ENCODE data around the gene USP17L19. TPM values are rescaled to one million over a fixed set of nuclear protein-coding genes. Genes with fewer than 3 reads are reported as not detected.
"Not testable (repeated sequence)": the region's sequence is repeated elsewhere in the genome, so short reads cannot be mapped to it uniquely, and the experiment has no call there.

USP17L19 gene
- total RNA-seq, 1 experiment from 2014 or later = not detected

DNA sequence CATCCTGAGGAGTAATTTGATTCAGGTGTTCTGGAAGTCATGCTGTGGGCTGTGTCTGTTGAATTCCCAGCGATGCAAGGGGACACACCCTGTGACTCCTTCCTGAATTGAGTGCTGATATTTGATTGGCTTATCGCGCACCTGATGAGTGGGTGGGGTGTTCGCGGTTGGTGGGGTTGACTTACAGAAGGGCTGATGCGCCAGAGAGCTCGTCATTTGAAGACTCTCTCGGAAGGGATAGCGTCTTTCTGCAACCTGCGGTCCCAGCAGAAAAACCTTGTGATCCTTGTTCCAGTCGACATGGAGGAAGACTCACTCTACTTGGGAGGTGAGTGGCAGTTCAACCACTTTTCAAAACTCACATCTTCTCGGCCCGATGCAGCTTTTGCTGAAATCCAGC, 33.3 kb upstream of the USP17L19 start, which contains the start of gene USP17L12:
Gene USP17L12, plus strand, starts transcription at position 301 of the 400 bp plus-strand sequence. Its CDS starts 0 bp downstream, at position 301.
- H3K27ac Mint-ChIP-seq; H3K4me3 Mint-ChIP-seq; H4K5ac ChIP-seq (ENCODE audit: insufficient read length, low read depth, low read length); H3K9me3 Mint-ChIP-seq; H3K79me2 ChIP-seq (ENCODE audit: insufficient read depth, low read length); H3K4me1 Mint-ChIP-seq; H3K18ac ChIP-seq (ENCODE audit: insufficient read length, low read depth, low read length); H3K9ac ChIP-seq (ENCODE audit: extremely low read depth, insufficient read length, low read length); H3K14ac ChIP-seq (ENCODE audit: insufficient read depth, low read length); H3K23me2 ChIP-seq (ENCODE audit: insufficient read length, low read depth, low read length, poor library complexity, severe bottlenecking); H4K91ac ChIP-seq (ENCODE audit: insufficient read length, low read depth, low read length); DNase-seq; H2BK120ac ChIP-seq (ENCODE audit: low read depth, low read length, poor library complexity, severe bottlenecking); H3K56ac ChIP-seq (ENCODE audit: insufficient read length, low read depth, low read length); H2BK12ac ChIP-seq (ENCODE audit: insufficient read length, low read depth, low read length); H2AK5ac ChIP-seq (ENCODE audit: insufficient read length, low read length); H3K9me3 ChIP-seq (ENCODE audit: control insufficient read depth, low read depth, low read length); H3K27ac ChIP-seq (ENCODE audit: insufficient read length, low read depth, low read length); H3K79me1 ChIP-seq (ENCODE audit: insufficient read depth, low read depth, low read length, poor library complexity, severe bottlenecking); H4K8ac ChIP-seq (replicated peaks; ENCODE audit: insufficient read length, low read depth, low read length); H2BK5ac ChIP-seq (ENCODE audit: insufficient read length, low read length); H3K36me3 Mint-ChIP-seq (ENCODE audit: insufficient read depth in 1 of 3, low read depth in 3 of 3); H3K4me2 ChIP-seq (ENCODE audit: insufficient read depth, insufficient read length, low read length); H3K4ac ChIP-seq (ENCODE audit: low read depth, low read length); H2BK15ac ChIP-seq (ENCODE audit: low read depth, low read length); H3K27me3 ChIP-seq (ENCODE audit: insufficient read depth, low read length); H3K23ac ChIP-seq (ENCODE audit: insufficient read length, low read depth, low read length); H3K4me1 ChIP-seq (ENCODE audit: insufficient read depth, low read length); H2BK20ac ChIP-seq (ENCODE audit: low read depth, low read length, poor library complexity, severe bottlenecking); H3K27me3 Mint-ChIP-seq (ENCODE audit: low read depth); H3T11ph ChIP-seq (ENCODE audit: low read length); H2AFZ ChIP-seq (ENCODE audit: low read length); H4K20me1 ChIP-seq (ENCODE audit: control insufficient read depth, insufficient read depth, insufficient read length): not testable (repeated sequence)
- WGBS (ENCODE audit: extremely low coverage, insufficient read length, low lambda C conversion rate) = no CpG with 5 or more reads among the region's 13 CpGs

DNA sequence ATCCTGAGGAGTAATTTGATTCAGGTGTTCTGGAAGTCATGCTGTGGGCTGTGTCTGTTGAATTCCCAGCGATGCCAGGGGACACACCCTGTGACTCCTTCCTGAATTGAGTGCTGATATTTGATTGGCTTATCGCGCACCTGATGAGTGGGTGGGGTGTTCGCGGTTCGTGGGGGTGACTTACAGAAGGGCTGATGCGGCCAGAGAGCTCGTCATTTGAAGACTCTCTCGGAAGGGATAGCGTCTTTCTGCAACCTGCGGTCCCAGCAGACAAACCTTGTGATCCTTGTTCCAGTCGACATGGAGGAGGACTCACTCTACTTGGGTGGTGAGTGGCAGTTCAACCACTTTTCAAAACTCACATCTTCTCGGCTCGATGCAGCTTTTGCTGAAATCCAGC, 28.6 kb upstream of the USP17L19 start, which contains the start of gene USP17L13:
Gene USP17L13, plus strand, starts transcription at position 301 of the 400 bp plus-strand sequence. Its CDS starts 0 bp downstream, at position 301.
- not testable (repeated sequence) for H3K27ac Mint-ChIP-seq; H4K5ac ChIP-seq (ENCODE audit: insufficient read length, low read depth, low read length)

More for the DNA sequence above, 28.6 kb upstream of the USP17L19 start, which contains the start of gene USP17L13:
- not testable (repeated sequence) for DNase-seq; H4K8ac ChIP-seq (replicated peaks; ENCODE audit: insufficient read length, low read depth, low read length); H3K27me3 Mint-ChIP-seq (ENCODE audit: low read depth); H2AFZ ChIP-seq (ENCODE audit: low read length); H3K23ac ChIP-seq (ENCODE audit: insufficient read length, low read depth, low read length); H3K4ac ChIP-seq (ENCODE audit: low read depth, low read length); H4K91ac ChIP-seq (ENCODE audit: insufficient read length, low read depth, low read length); H2AK5ac ChIP-seq (ENCODE audit: insufficient read length, low read length); H2BK15ac ChIP-seq (ENCODE audit: low read depth, low read length); H3K4me1 Mint-ChIP-seq; H3K14ac ChIP-seq (ENCODE audit: insufficient read depth, low read length); H3K36me3 Mint-ChIP-seq (ENCODE audit: insufficient read depth in 1 of 3, low read depth in 3 of 3); H3K27ac ChIP-seq (ENCODE audit: insufficient read length, low read depth, low read length); H3K18ac ChIP-seq (ENCODE audit: insufficient read length, low read depth, low read length); H3K27me3 ChIP-seq (ENCODE audit: insufficient read depth, low read length); H2BK20ac ChIP-seq (ENCODE audit: low read depth, low read length, poor library complexity, severe bottlenecking); H3K9me3 Mint-ChIP-seq; H3K4me3 Mint-ChIP-seq; H3K9me3 ChIP-seq (ENCODE audit: control insufficient read depth, low read depth, low read length); H3K4me1 ChIP-seq (ENCODE audit: insufficient read depth, low read length); H3T11ph ChIP-seq (ENCODE audit: low read length); H4K20me1 ChIP-seq (ENCODE audit: control insufficient read depth, insufficient read depth, insufficient read length); H2BK12ac ChIP-seq (ENCODE audit: insufficient read length, low read depth, low read length); H3K56ac ChIP-seq (ENCODE audit: insufficient read length, low read depth, low read length); H3K23me2 ChIP-seq (ENCODE audit: insufficient read length, low read depth, low read length, poor library complexity, severe bottlenecking); H3K79me1 ChIP-seq (ENCODE audit: insufficient read depth, low read depth, low read length, poor library complexity, severe bottlenecking); H2BK120ac ChIP-seq (ENCODE audit: low read depth, low read length, poor library complexity, severe bottlenecking); H3K79me2 ChIP-seq (ENCODE audit: insufficient read depth, low read length); H2BK5ac ChIP-seq (ENCODE audit: insufficient read length, low read length); H3K4me2 ChIP-seq (ENCODE audit: insufficient read depth, insufficient read length, low read length); H3K9ac ChIP-seq (ENCODE audit: extremely low read depth, insufficient read length, low read length)
- WGBS (ENCODE audit: extremely low coverage, insufficient read length, low lambda C conversion rate) = no CpG with 5 or more reads among the region's 14 CpGs
